Measurements from ENCODE around the gene SOX6.

- TF ChIP-seq, protein P1, sequence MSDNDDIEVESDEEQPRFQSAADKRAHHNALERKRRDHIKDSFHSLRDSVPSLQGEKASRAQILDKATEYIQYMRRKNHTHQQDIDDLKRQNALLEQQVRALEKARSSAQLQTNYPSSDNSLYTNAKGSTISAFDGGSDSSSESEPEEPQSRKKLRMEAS (IDR thresholded peaks at IDR 0.05; ENCODE audit: insufficient read depth, insufficient read length): no peak
- TF ChIP-seq EZH2 (IDR thresholded peaks at IDR 0.05; ENCODE audit: borderline replicate concordance, low read depth, low read length, severe bottlenecking): no peak
Observed at GRCh38 chr11:15944460-15944859, 411.9 kb downstream of the SOX6 start.
